ENCODE measurements around the gene CAPNS1.

DNA sequence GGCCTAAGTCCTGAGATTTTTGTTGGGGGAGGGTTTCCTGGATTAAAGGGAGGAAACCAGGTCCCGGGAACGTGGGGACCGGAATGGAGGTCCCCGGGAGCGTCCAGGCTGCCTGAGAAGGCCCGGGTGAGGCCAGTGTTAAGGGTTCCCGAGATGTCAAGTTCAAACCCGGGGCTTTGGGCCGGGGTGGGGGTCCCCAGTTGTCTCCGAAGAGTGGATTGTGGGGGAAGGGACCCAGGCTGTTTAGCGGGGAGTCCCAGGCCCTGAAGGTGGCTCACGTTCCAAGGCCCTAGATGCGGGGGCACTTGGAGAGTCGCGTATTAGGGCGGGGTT, 12.1 kb downstream of the CAPNS1 start:
- TF ChIP-seq, protein P1, sequence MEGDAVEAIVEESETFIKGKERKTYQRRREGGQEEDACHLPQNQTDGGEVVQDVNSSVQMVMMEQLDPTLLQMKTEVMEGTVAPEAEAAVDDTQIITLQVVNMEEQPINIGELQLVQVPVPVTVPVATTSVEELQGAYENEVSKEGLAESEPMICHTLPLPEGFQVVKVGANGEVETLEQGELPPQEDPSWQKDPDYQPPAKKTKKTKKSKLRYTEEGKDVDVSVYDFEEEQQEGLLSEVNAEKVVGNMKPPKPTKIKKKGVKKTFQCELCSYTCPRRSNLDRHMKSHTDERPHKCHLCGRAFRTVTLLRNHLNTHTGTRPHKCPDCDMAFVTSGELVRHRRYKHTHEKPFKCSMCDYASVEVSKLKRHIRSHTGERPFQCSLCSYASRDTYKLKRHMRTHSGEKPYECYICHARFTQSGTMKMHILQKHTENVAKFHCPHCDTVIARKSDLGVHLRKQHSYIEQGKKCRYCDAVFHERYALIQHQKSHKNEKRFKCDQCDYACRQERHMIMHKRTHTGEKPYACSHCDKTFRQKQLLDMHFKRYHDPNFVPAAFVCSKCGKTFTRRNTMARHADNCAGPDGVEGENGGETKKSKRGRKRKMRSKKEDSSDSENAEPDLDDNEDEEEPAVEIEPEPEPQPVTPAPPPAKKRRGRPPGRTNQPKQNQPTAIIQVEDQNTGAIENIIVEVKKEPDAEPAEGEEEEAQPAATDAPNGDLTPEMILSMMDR (IDR thresholded peaks at IDR 0.05; ENCODE audit: low read length): no peak
- no peak for TF ChIP-seq EZH2phosphoT487 (IDR thresholded peaks at IDR 0.05; ENCODE audit: low read length)
